SK-N-SH (cell line): ENCODE data around the gene FNDC3B. TPM values are rescaled to one million over a fixed set of nuclear protein-coding genes. Genes with fewer than 3 reads are reported as not detected.
A peak's percentile ranks its signal among the peaks of the same experiment; 100 is the strongest.

Source experiments
- CTCF ChIA-PET: fragments of 300-600, 350-600 bp; formaldehyde crosslinking; extraction: SDS; loops from one replicate; lab custom pipeline; 2021; lab: Yijun Ruan, JAX
- POLR2A ChIA-PET: fragments of 350-600 bp; sonication (Branson Sonifier 250); formaldehyde crosslinking; extraction: SDS; loops from one replicate; lab custom pipeline; 2020; ENCODE audit warnings: antibody characterized with exemption, inconsistent platforms; lab: Yijun Ruan, JAX
- DNase-seq: peaks from one replicate; pipeline ENCODE4 v3.0.0; 2012
- H2AFZ ChIP-seq: fragments of 200-600 bp; sonication (generic); 2 replicates; pipeline ENCODE4 v1.8.1; 2016; ENCODE audit warnings: antibody characterized with exemption, mild to moderate bottlenecking, low read depth
- H3F3A ChIP-seq: fragments of 200-600 bp; sonication (generic); replicated peaks from 2 replicates; pipeline ENCODE3; 2016; ENCODE audit warnings: antibody characterized with exemption, mild to moderate bottlenecking; ENCODE audit not compliant: insufficient read depth
- H3K27ac ChIP-seq, 2 experiments: fragments of 200-500 bp in 1 of 2; fragments of 200-600 bp in 1 of 2; sonication (Bioruptor generic) in 1 of 2; sonication (generic), shearing (Covaris generic) in 1 of 2; 2 replicates each; pipeline versions ENCODE4 v1.5.1 to v1.6.1; 2014 to 2016; ENCODE audit warnings: low read depth in 2 of 2, inconsistent platforms in 1 of 2, low read length in 1 of 2, mild to moderate bottlenecking in 1 of 2, mixed read lengths in 1 of 2
- H3K27me3 ChIP-seq: fragments of 200-600 bp; sonication (generic), shearing (Covaris generic); 2 replicates; pipeline ENCODE4 v1.6.1; 2016; ENCODE audit warnings: mixed run types; ENCODE audit not compliant: insufficient read depth
- H3K36me3 ChIP-seq, 2 experiments: fragments of 200-500 bp in 1 of 2; fragments of 200-600 bp in 1 of 2; sonication (Bioruptor generic) in 1 of 2; sonication (generic) in 1 of 2; replicated peaks in 1 of 2; 2 replicates each; pipeline versions ENCODE3 to v1.5.1; 2014 to 2016; ENCODE audit warnings: low read length in 1 of 2, mild to moderate bottlenecking in 1 of 2; ENCODE audit not compliant: insufficient read depth in 2 of 2, control insufficient read depth in 1 of 2
- H3K4me1 ChIP-seq, 2 experiments: fragments of 200-500 bp in 1 of 2; fragments of 200-600 bp in 1 of 2; sonication (Bioruptor generic) in 1 of 2; sonication (generic), shearing (Covaris generic) in 1 of 2; 2 replicates each; pipeline versions ENCODE4 v1.5.1 to v1.6.1; 2014 to 2016; ENCODE audit warnings: low read depth in 1 of 2, low read length in 1 of 2, mixed run types in 1 of 2; ENCODE audit not compliant: insufficient read depth in 2 of 2, control insufficient read depth in 1 of 2
- H3K4me2 ChIP-seq: fragments of 200-600 bp; sonication (generic), shearing (Covaris generic); 2 replicates; pipeline ENCODE4 v1.6.1; 2017; ENCODE audit warnings: mixed run types
- H3K4me3 ChIP-seq, 2 experiments: fragments of 200-500 bp in 1 of 2; fragments of 200-600 bp in 1 of 2; sonication (Bioruptor generic) in 1 of 2; sonication (generic), shearing (Covaris generic) in 1 of 2; 2 replicates each; pipeline versions ENCODE4 v1.5.1 to v1.8.1; 2014 to 2016; ENCODE audit warnings: low read depth in 2 of 2, inconsistent platforms in 1 of 2, low read length in 1 of 2, mild to moderate bottlenecking in 1 of 2, mixed read lengths in 1 of 2, moderate library complexity in 1 of 2
- H3K79me2 ChIP-seq: fragments of 200-600 bp; sonication (generic); 2 replicates; pipeline ENCODE4 v1.8.1; 2017; ENCODE audit warnings: mild to moderate bottlenecking; ENCODE audit not compliant: insufficient read depth
- H3K9ac ChIP-seq: fragments of 200-600 bp; sonication (generic); 2 replicates; pipeline ENCODE4 v1.6.1; 2017; ENCODE audit warnings: mixed run types
- H3K9me2 ChIP-seq: fragments of 200-600 bp; sonication (generic); 2 replicates; pipeline ENCODE4 v1.6.1; 2017; ENCODE audit warnings: mixed run types
- H3K9me3 ChIP-seq: fragments of 200-600 bp; sonication (generic); 2 replicates; pipeline ENCODE4 v1.6.1; 2017; ENCODE audit warnings: mixed run types, mild to moderate bottlenecking, moderate library complexity
- H4K20me1 ChIP-seq: fragments of 200-600 bp; sonication (generic); 2 replicates; pipeline ENCODE4 v1.6.1; 2017; ENCODE audit warnings: mild to moderate bottlenecking, mixed run types; ENCODE audit not compliant: insufficient read depth
- CHD2 ChIP-seq: fragments of 150-350 bp; IDR thresholded peaks from 2 replicates; pipeline ENCODE4 v1.6.1; 2018; ENCODE audit warnings: low read length; ENCODE audit not compliant: partially characterized antibody
- ELF1 ChIP-seq: IDR thresholded peaks from 2 replicates; pipeline ENCODE4 v1.4.0; 2012
- EP300 ChIP-seq, 2 experiments: IDR thresholded peaks; 2 replicates each; pipeline versions ENCODE4 v1.4.0 to v1.6.1; 2012; ENCODE audit warnings: borderline replicate concordance in 1 of 2, low read depth in 1 of 2, low read length in 1 of 2
- FOSL2 ChIP-seq: IDR thresholded peaks from 2 replicates; pipeline ENCODE4 v1.4.0; 2012; ENCODE audit warnings: low read depth, mild to moderate bottlenecking, moderate library complexity, borderline replicate concordance
- FOXJ3 ChIP-seq: sonication (generic); formaldehyde crosslinking; IDR thresholded peaks from 2 replicates; pipeline ENCODE4 v1.5.1; 2020; ENCODE audit warnings: mild to moderate bottlenecking, missing genetic modification reagents
- GATA2 ChIP-seq: sonication (generic); formaldehyde crosslinking; IDR thresholded peaks from 2 replicates; pipeline ENCODE4 v1.5.0; 2020; ENCODE audit warnings: mild to moderate bottlenecking, missing genetic modification reagents
- IRF3 ChIP-seq: fragments of 150-350 bp; IDR thresholded peaks from 2 replicates; pipeline ENCODE4 v1.6.1; 2016; ENCODE audit warnings: mild to moderate bottlenecking, low read depth, low read length
- MAX ChIP-seq: IDR thresholded peaks from 2 replicates; pipeline ENCODE4 v1.4.0; 2012; ENCODE audit warnings: low read depth
- MEF2A ChIP-seq: IDR thresholded peaks from 2 replicates; pipeline ENCODE4 v1.4.0; 2012; ENCODE audit warnings: low read depth, borderline replicate concordance
- MXI1 ChIP-seq: IDR thresholded peaks from 2 replicates; pipeline ENCODE4 v1.6.1; 2012; ENCODE audit warnings: mild to moderate bottlenecking, low read depth, low read length, improper control_type of control experiment
- NFIC ChIP-seq: IDR thresholded peaks from 2 replicates; pipeline ENCODE4 v1.4.0; 2012; ENCODE audit warnings: borderline replicate concordance
- PBX3 ChIP-seq: IDR thresholded peaks from 2 replicates; pipeline ENCODE4; 2012
- POLR2AphosphoS5 ChIP-seq: IDR thresholded peaks from 2 replicates; pipeline ENCODE4 v1.6.1; 2012; ENCODE audit warnings: low read depth, low read length
- RAD21 ChIP-seq: IDR thresholded peaks from 2 replicates; pipeline ENCODE4 v1.6.1; 2012; ENCODE audit warnings: mild to moderate bottlenecking, low read length
- RCOR1 ChIP-seq: fragments of 150-350 bp; IDR thresholded peaks from 2 replicates; pipeline ENCODE4 v1.6.1; 2017; ENCODE audit warnings: antibody characterized with exemption, low read length
- REST ChIP-seq: IDR thresholded peaks from 2 replicates; pipeline ENCODE4 v1.6.1; 2012; ENCODE audit warnings: mild to moderate bottlenecking, low read depth, low read length, moderate library complexity
- RFX5 ChIP-seq: IDR thresholded peaks from 2 replicates; pipeline ENCODE4 v1.6.1; 2012; ENCODE audit warnings: mild to moderate bottlenecking, improper control_type of control experiment, low read length
- RXRA ChIP-seq: IDR thresholded peaks from 2 replicates; pipeline ENCODE4 v1.4.0; 2012; ENCODE audit warnings: low read depth, mild to moderate bottlenecking, borderline replicate concordance
- SIN3A ChIP-seq: IDR thresholded peaks from 2 replicates; pipeline ENCODE4 v1.6.1; 2012; ENCODE audit warnings: low read depth, mild to moderate bottlenecking, low read length, moderate library complexity, borderline replicate concordance
- SMC3 ChIP-seq: IDR thresholded peaks from 2 replicates; pipeline ENCODE4 v1.6.1; 2012; ENCODE audit warnings: low read depth, low read length, improper control_type of control experiment
- TAF1 ChIP-seq: IDR thresholded peaks from 2 replicates; pipeline ENCODE4 v1.6.1; 2012; ENCODE audit warnings: low read depth, mild to moderate bottlenecking, low read length, moderate library complexity, borderline replicate concordance
- TCF12 ChIP-seq: IDR thresholded peaks from 2 replicates; pipeline ENCODE4 v1.4.0; 2012
- TEAD4 ChIP-seq: IDR thresholded peaks from 2 replicates; pipeline ENCODE4 v1.4.0; 2012; ENCODE audit warnings: mild to moderate bottlenecking, borderline replicate concordance; ENCODE audit not compliant: insufficient read depth
- USF1 ChIP-seq: IDR thresholded peaks from 2 replicates; pipeline ENCODE4 v1.4.0; 2012; ENCODE audit warnings: low read depth, borderline replicate concordance
- YY1 ChIP-seq: IDR thresholded peaks from 2 replicates; pipeline ENCODE4 v1.4.0; 2012; ENCODE audit warnings: low read depth, mild to moderate bottlenecking
- WGBS: methylation state at CpG from one replicate; pipeline ENCODE4 v1.1.6; 2017; ENCODE audit warnings: low lambda C conversion rate; 5-methylcytosine and 5-hydroxymethylcytosine counted together
- polyA plus RNA-seq, 3 experiments: library from polyadenylated mRNA; depleted of rRNA; stranded (reverse); fragments of >200 nt; gene quantifications; 2 replicates each; pipeline ENCODE4 v1.2.3, GENCODE V29; 2012

FNDC3B gene
- polyA plus RNA-seq, 1 of the 3 experiments (the other 2 are of a cell fraction), result 10.4 TPM

GRCh38 chr3:172280406-172281051 lies 241.2 kb downstream of the FNDC3B start (continued):
- TF ChIP-seq MAX, result 0 out of 2 replicates have a peak, but pooled peaks have one; percentile 18
- TF ChIP-seq RAD21, result no peak
- no peak for TF ChIP-seq YY1
- TF ChIP-seq SMC3, result no peak
- TF ChIP-seq TCF12, result peak; percentile 60
- peak; percentile 40; the same call in 1 of the 2 replicates for TF ChIP-seq TEAD4
- peak in 1 of 2 experiments; percentile 57; a peak in 2 of 4 replicates for TF ChIP-seq EP300 (IDR thresholded peaks at IDR 0.05; ENCODE audit: borderline replicate concordance in 1 of 2, low read depth in 1 of 2, low read length in 1 of 2)
- no peak for TF ChIP-seq RCOR1
- TF ChIP-seq FOXJ3 (CRISPR knock-in tag), result no peak
- peak; percentile 16; the same call in 1 of the 2 replicates for TF ChIP-seq MEF2A
- peak; percentile 59 for TF ChIP-seq FOSL2
- no peak for TF ChIP-seq CHD2

GRCh38 chr3:172281884-172282283 lies 242.5 kb downstream of the FNDC3B start:
- no peak overlapping the region for H3K4me2 ChIP-seq
- peaks cover 20 to 22% of the 10 kb centered on the region in 2 experiments for H3K4me1 ChIP-seq
- no peaks in the 10 kb centered on the region for H3K9me2 ChIP-seq
- no peak overlapping the region for H2AFZ ChIP-seq
- ChIA-PET CTCF (interaction anchor here (1.1 kb wide), 1 partner anchor 15 kb away, joined by 3 read pairs; no protein-coding TSS in a partner anchor), POLR2A (no interaction called here)
- peaks cover 35% of the 10 kb centered on the region for H3F3A ChIP-seq
- H3K27me3 ChIP-seq, result no peaks in the 10 kb centered on the region
- no peak overlapping the region for H3K9ac ChIP-seq
- H3K79me2 ChIP-seq, result peaks cover 73% of the 10 kb centered on the region; the same call in 1 of the 2 replicates
- no peaks in the 10 kb centered on the region for H3K9me3 ChIP-seq
- DNase-seq, result no peak
- H3K27ac ChIP-seq, result no peak overlapping the region
- 96% methylated on average over 7 of the region's 7 CpGs for WGBS
- peaks cover 6 to 27% of the 10 kb centered on the region in 2 experiments for H3K36me3 ChIP-seq
- TF ChIP-seq POLR2AphosphoS5, result no peak
- TF ChIP-seq SIN3A, result no peak
- no peak for TF ChIP-seq USF1
- no peak for TF ChIP-seq YY1
- no peak for TF ChIP-seq RAD21
- no peak for TF ChIP-seq NFIC
- TF ChIP-seq FOXJ3 (CRISPR knock-in tag), result no peak
- TF ChIP-seq TEAD4, result no peak
- TF ChIP-seq PBX3, result no peak
- TF ChIP-seq ELF1, result no peak
- no peak for TF ChIP-seq SMC3
- no peak for TF ChIP-seq RXRA
- TF ChIP-seq MXI1, result no peak
- no peak for TF ChIP-seq IRF3
- no peak for TF ChIP-seq CHD2
- no peak for TF ChIP-seq MAX
- TF ChIP-seq REST, result no peak
- no peak for TF ChIP-seq GATA2
- no peak for TF ChIP-seq RFX5
- TF ChIP-seq TAF1, result no peak
- peaks cover 14% of the 10 kb centered on the region for H4K20me1 ChIP-seq
- H3K4me3 ChIP-seq, result no peak overlapping the region
